Measurements from ENCODE around the gene RWDD1.
"Not testable (repeated sequence)": the region's sequence is repeated elsewhere in the genome, so short reads cannot be mapped to it uniquely, and the experiment has no call there.

Gene RWDD1

GRCh38 chr6:116561377-116562018 is 9.8 kb upstream of the RWDD1 start:
- peak; percentile 2 for DNase-seq

GRCh38 chr6:116562019-116562403 is 9.3 kb upstream of the RWDD1 start:
- DNase-seq = no peak

GRCh38 chr6:116562614-116563013 is 8.7 kb upstream of the RWDD1 start:
- no peak for DNase-seq

- DNase-seq = no peak
Observed at GRCh38 chr6:116563830-116564229, 7.5 kb upstream of the RWDD1 start.

GRCh38 chr6:116564311-116564710 is 7.0 kb upstream of the RWDD1 start:
- no peak for DNase-seq

GRCh38 chr6:116564921-116565872 is 6.1 kb upstream of the RWDD1 start:
- no peak for DNase-seq

GRCh38 chr6:116568111-116568510 is 3.2 kb upstream of the RWDD1 start:
- DNase-seq = no peak

GRCh38 chr6:116568821-116569755 is 2.2 kb upstream of the RWDD1 start:
- DNase-seq = no peak

GRCh38 chr6:116571683-116572000 is 338 bp downstream of the RWDD1 start:
- DNase-seq = no peak

- DNase-seq = no peak
Observed at GRCh38 chr6:116572162-116572561, 858 bp downstream of the RWDD1 start.

- no peak for DNase-seq
Observed at GRCh38 chr6:116575227-116575626, 3.9 kb downstream of the RWDD1 start.

GRCh38 chr6:116577486-116577885 is 6.2 kb downstream of the RWDD1 start:
- no peak for DNase-seq

- DNase-seq = no peak
Observed at GRCh38 chr6:116578335-116578734, 7.0 kb downstream of the RWDD1 start.

GRCh38 chr6:116579143-116579542 is 7.8 kb downstream of the RWDD1 start:
- no peak for DNase-seq

- DNase-seq = no peak
Observed at GRCh38 chr6:116580198-116580597, 8.9 kb downstream of the RWDD1 start.

- no peak for DNase-seq
Observed at GRCh38 chr6:116586276-116586675, 15.0 kb downstream of the RWDD1 start.

- DNase-seq = no peak
Observed at GRCh38 chr6:116586738-116587137, 15.4 kb downstream of the RWDD1 start.

- no peak for DNase-seq
Observed at GRCh38 chr6:116595247-116595646, 23.9 kb downstream of the RWDD1 start.

GRCh38 chr6:116596815-116597214 is 25.5 kb downstream of the RWDD1 start:
- no peak for DNase-seq

- not testable (repeated sequence) for DNase-seq
Observed at GRCh38 chr6:116603916-116604315, 32.6 kb downstream of the RWDD1 start.

GRCh38 chr6:116604868-116605267 is 33.6 kb downstream of the RWDD1 start:
- DNase-seq = not testable (repeated sequence)

GRCh38 chr6:116605935-116606334 is 34.6 kb downstream of the RWDD1 start:
- DNase-seq = no peak

- DNase-seq = no peak
Observed at GRCh38 chr6:116611056-116611455, 39.8 kb downstream of the RWDD1 start.

Data from GF-D8 (cell line).